Panc1 (cell line): ENCODE data around the gene ZKSCAN5. TPM values are rescaled to one million over a fixed set of nuclear protein-coding genes. Genes with fewer than 3 reads are reported as not detected.

Source experiments
- ATAC-seq: fragments of 200-7000 bp; cut with Tn5 transposase; 2 replicates; pipeline ENCODE4 v1.9.1; 2020; ENCODE audit warnings: mild to moderate bottlenecking, moderate library complexity
- BruUV-seq: library from RNA; stranded (reverse); fragments of 400-500 nt; replicated peaks from 2 replicates; lab custom pipeline; 2021; lab: Mats Ljungman, UMichigan
- CTCF ChIA-PET: fragments of 300-600 bp; sonication (Branson Sonifier 250); formaldehyde crosslinking; loops from one replicate; lab custom pipeline; 2022; ENCODE audit warnings: antibody characterized with exemption; lab: Charles Lee
- POLR2A ChIA-PET: fragments of 300-600 bp; sonication (Branson Sonifier 250); formaldehyde crosslinking; loops from one replicate; lab custom pipeline; 2022; ENCODE audit warnings: antibody characterized with exemption; lab: Charles Lee
- DNase-seq: peaks from one replicate; pipeline ENCODE4 v3.0.0-alpha.2; 2010; ENCODE audit warnings: low read depth, low spot score
- H3K27ac ChIP-seq: 2 replicates; pipeline ENCODE4 v1.5.1; 2011; ENCODE audit warnings: mild to moderate bottlenecking, low read length, inconsistent platforms
- H3K27me3 ChIP-seq: fragments of 200-500 bp; sonication (Bioruptor generic); 2 replicates; pipeline ENCODE4 v1.6.0; 2014; ENCODE audit warnings: low read length, inconsistent platforms; ENCODE audit not compliant: control insufficient read depth, insufficient read depth
- H3K36me3 ChIP-seq: fragments of 200-500 bp; sonication (Bioruptor generic); 2 replicates; pipeline ENCODE4 v1.5.1; 2014; ENCODE audit warnings: inconsistent platforms, mild to moderate bottlenecking, low read length, moderate library complexity; ENCODE audit not compliant: control insufficient read depth, insufficient read depth
- H3K4me1 ChIP-seq: 2 replicates; pipeline ENCODE4 v1.5.1; 2011; ENCODE audit warnings: inconsistent platforms, mild to moderate bottlenecking, low read length, moderate library complexity; ENCODE audit not compliant: control insufficient read depth, insufficient read depth
- H3K4me3 ChIP-seq, 2 experiments: 2 replicates each; pipeline ENCODE4 v1.5.1; 2011 to 2012; ENCODE audit warnings: low read depth in 2 of 2, low read length in 2 of 2, mild to moderate bottlenecking in 2 of 2, inconsistent platforms in 1 of 2, moderate library complexity in 1 of 2
- H3K9me3 ChIP-seq: fragments of 200-500 bp; sonication (Bioruptor generic); 2 replicates; pipeline ENCODE4 v1.5.1; 2014; ENCODE audit warnings: low read depth, mild to moderate bottlenecking, inconsistent platforms, low read length, moderate library complexity; ENCODE audit not compliant: control insufficient read depth, insufficient read depth
- POLR2AphosphoS5 ChIP-seq: IDR thresholded peaks from 2 replicates; pipeline ENCODE4 v1.6.1; 2012; ENCODE audit warnings: mild to moderate bottlenecking, low read depth, low read length, moderate library complexity
- SIN3A ChIP-seq: IDR thresholded peaks from 2 replicates; pipeline ENCODE4 v1.6.1; 2012; ENCODE audit warnings: low read depth, mild to moderate bottlenecking, low read length, moderate library complexity, borderline replicate concordance; ENCODE audit not compliant: insufficient read depth
- TCF7L2 ChIP-seq: IDR thresholded peaks from 2 replicates; pipeline ENCODE4 v1.6.1; 2011; ENCODE audit warnings: mild to moderate bottlenecking, low read depth, low read length, inconsistent platforms
- in situ Hi-C: cut with HindIII; loops from 2 replicates; pipeline ENCODE4 v1.10.0; 2016; ENCODE audit warnings: low sequenced_read_pairs, low pct_unique_long_range_greater_than_20kb
- intact Hi-C: fragments of 100-400 bp; cut with micrococcal nuclease; formaldehyde crosslinking; loops from one replicate; pipeline ENCODE4 v1.10.0; 2022; ENCODE audit not compliant: unreplicated experiment
- total RNA-seq: library from RNA; stranded (reverse); gene quantifications from one replicate; pipeline ENCODE4 v1.2.1, GENCODE V29; 2021; ENCODE audit not compliant: unreplicated experiment
- TF ChIP-seq, protein P1 (sequence below), 2 experiments: IDR thresholded peaks; 2 replicates each; pipeline ENCODE4 v1.6.1; 2011 to 2012; ENCODE audit warnings: low read depth in 2 of 2, control low read depth in 1 of 2, low read length in 1 of 2, mild to moderate bottlenecking in 1 of 2, moderate library complexity in 1 of 2; ENCODE audit not compliant: insufficient read depth in 1 of 2
- TF ChIP-seq, protein P2 (sequence below): fragments of 450-650 bp; IDR thresholded peaks from 2 replicates; pipeline ENCODE4 v1.5.1; 2017; ENCODE audit warnings: mild to moderate bottlenecking

Gene ZKSCAN5
- total RNA-seq, 1 experiment from 2014 or later = 17.5 TPM

DNA sequence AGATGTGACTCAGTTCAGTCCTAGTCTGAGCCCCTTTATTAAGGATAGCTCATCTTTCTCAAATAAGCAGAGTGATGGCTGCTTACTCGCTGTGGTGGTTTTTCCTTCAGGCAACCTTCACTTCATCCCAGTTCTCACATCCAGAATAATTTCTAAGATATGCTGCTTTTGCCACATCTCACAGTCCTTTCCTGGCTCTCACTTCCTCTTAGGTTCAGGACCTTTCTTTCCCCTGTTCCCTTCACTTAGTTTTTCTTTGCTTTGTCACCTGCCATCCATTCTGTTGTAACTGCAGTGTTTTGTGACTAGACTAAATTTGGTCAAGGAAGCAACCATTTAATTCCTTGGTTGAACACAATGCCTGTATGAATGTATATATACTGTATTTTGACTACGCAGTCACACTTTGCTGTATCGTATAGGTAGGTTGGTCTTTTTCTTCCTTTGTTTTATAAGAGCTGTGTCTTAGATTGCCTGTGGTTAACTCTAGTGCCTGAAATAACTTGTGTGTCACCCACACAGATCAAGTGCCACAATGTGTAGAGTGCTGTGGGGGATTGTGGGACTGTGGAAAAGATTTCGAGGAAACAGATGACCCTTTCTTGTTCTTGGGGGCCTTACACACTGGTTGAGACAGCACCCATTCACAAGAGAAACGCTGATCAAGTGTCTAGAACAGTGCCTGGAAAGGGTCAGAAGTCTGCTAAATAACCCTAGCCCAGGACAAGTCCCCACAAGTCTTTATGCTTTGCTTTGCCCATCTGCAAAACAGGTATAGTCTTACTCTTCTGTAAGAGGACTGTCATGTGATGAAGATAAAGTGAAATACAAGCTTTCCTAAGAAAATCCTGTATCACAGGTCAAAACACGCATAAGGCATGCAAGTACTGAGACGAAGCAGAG is 56.6 kb downstream of the ZKSCAN5 start:
- intact Hi-C loops (no loop called here), in situ Hi-C loops (no loop called here)
- Histone ChIP-seq H3K27me3 (no peaks in the 10 kb centered on the region), H3K4me3 (no peak overlapping the region; a peak in 1 of 4 replicates), H3K36me3 (peaks cover 37% of the 10 kb centered on the region), H3K4me1 (peaks cover 30% of the 10 kb centered on the region), H3K9me3 (no peaks in the 10 kb centered on the region), H3K27ac (no peak overlapping the region)
- ATAC-seq (no peak), DNase-seq (no peak)
- ChIA-PET CTCF (no interaction called here), POLR2A (no interaction called here)
- TF ChIP-seq, protein P1, sequence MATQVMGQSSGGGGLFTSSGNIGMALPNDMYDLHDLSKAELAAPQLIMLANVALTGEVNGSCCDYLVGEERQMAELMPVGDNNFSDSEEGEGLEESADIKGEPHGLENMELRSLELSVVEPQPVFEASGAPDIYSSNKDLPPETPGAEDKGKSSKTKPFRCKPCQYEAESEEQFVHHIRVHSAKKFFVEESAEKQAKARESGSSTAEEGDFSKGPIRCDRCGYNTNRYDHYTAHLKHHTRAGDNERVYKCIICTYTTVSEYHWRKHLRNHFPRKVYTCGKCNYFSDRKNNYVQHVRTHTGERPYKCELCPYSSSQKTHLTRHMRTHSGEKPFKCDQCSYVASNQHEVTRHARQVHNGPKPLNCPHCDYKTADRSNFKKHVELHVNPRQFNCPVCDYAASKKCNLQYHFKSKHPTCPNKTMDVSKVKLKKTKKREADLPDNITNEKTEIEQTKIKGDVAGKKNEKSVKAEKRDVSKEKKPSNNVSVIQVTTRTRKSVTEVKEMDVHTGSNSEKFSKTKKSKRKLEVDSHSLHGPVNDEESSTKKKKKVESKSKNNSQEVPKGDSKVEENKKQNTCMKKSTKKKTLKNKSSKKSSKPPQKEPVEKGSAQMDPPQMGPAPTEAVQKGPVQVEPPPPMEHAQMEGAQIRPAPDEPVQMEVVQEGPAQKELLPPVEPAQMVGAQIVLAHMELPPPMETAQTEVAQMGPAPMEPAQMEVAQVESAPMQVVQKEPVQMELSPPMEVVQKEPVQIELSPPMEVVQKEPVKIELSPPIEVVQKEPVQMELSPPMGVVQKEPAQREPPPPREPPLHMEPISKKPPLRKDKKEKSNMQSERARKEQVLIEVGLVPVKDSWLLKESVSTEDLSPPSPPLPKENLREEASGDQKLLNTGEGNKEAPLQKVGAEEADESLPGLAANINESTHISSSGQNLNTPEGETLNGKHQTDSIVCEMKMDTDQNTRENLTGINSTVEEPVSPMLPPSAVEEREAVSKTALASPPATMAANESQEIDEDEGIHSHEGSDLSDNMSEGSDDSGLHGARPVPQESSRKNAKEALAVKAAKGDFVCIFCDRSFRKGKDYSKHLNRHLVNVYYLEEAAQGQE (IDR thresholded peaks at IDR 0.05; ENCODE audit: insufficient read depth in 1 of 2, low read depth in 2 of 2, low read length in 1 of 2) = no peak
- TF ChIP-seq SIN3A (no peak), POLR2AphosphoS5 (no peak), TCF7L2 (no peak)
- TF ChIP-seq, protein P2, sequence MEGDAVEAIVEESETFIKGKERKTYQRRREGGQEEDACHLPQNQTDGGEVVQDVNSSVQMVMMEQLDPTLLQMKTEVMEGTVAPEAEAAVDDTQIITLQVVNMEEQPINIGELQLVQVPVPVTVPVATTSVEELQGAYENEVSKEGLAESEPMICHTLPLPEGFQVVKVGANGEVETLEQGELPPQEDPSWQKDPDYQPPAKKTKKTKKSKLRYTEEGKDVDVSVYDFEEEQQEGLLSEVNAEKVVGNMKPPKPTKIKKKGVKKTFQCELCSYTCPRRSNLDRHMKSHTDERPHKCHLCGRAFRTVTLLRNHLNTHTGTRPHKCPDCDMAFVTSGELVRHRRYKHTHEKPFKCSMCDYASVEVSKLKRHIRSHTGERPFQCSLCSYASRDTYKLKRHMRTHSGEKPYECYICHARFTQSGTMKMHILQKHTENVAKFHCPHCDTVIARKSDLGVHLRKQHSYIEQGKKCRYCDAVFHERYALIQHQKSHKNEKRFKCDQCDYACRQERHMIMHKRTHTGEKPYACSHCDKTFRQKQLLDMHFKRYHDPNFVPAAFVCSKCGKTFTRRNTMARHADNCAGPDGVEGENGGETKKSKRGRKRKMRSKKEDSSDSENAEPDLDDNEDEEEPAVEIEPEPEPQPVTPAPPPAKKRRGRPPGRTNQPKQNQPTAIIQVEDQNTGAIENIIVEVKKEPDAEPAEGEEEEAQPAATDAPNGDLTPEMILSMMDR = no peak
- BruUV-seq = TSS peak; percentile 55

DNA sequence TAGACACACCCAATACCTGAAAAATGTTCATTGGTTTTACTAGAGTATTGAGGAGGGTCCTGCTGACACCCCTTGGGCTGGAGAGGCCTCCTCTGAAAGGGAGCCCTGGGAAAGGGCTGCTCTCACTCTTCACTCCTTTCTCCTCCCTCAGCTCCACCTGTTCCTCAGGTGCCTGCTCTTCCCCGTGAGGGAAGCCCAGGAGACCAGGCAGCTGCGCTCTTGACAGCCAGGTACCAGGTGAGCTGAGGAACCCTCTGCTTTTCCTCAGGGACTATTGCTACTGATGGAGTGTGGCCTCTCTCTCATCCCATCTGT is 57.2 kb downstream of the ZKSCAN5 start:
- intact Hi-C loops = no loop called here
- ATAC-seq (no peak), DNase-seq (no peak)
- Histone ChIP-seq H3K4me1 (peaks cover 30% of the 10 kb centered on the region), H3K36me3 (peaks cover 39% of the 10 kb centered on the region), H3K27ac (no peak overlapping the region; the same call in 1 of the 2 replicates), H3K4me3 (no peak overlapping the region), H3K9me3 (no peaks in the 10 kb centered on the region), H3K27me3 (no peaks in the 10 kb centered on the region)
- in situ Hi-C loops = no loop called here
- ChIA-PET CTCF (no interaction called here), POLR2A (no interaction called here)
- TF ChIP-seq, protein P2 = no peak
- TF ChIP-seq, protein P1 (IDR thresholded peaks at IDR 0.05; ENCODE audit: insufficient read depth in 1 of 2, low read depth in 2 of 2, low read length in 1 of 2) = no peak
- TF ChIP-seq TCF7L2 (no peak), SIN3A (no peak), POLR2AphosphoS5 (no peak)
- BruUV-seq = no TSS peak
